Right cardiac atrium (tissue), 5 donors: Measurements from ENCODE around the gene PPP1R12B. TPM values are rescaled to one million over a fixed set of nuclear protein-coding genes. Genes with fewer than 3 reads are reported as not detected.
"Not testable (repeated sequence)": the region's sequence is repeated elsewhere in the genome, so short reads cannot be mapped to it uniquely, and the experiment has no call there.

Experiments used
- ATAC-seq, 2 donors: fragments of 200-7000 bp; cut with Tn5 transposase; one replicate each; pipeline versions ENCODE4 v1.8.0 to v1.9.1; 2020; ENCODE audit warnings: moderate library complexity in 2 of 2, mild to moderate bottlenecking in 1 of 2
- DNase-seq, 3 donors: peaks; one replicate each; pipeline ENCODE4 v3.0.0-alpha.2; 2020
- H3K27ac ChIP-seq: one replicate; pipeline ENCODE4 v1.5.1; 2013; ENCODE audit warnings: mild to moderate bottlenecking, low read length, control low read depth, moderate library complexity
- H3K27me3 ChIP-seq: one replicate; pipeline ENCODE4 v1.6.1; 2013; ENCODE audit not compliant: control insufficient read depth, insufficient read depth
- H3K4me1 ChIP-seq: one replicate; pipeline ENCODE4 v1.6.1; 2013; ENCODE audit warnings: low read length; ENCODE audit not compliant: control insufficient read depth, insufficient read depth
- H3K4me3 ChIP-seq: one replicate; pipeline ENCODE4 v1.5.1; 2013; ENCODE audit warnings: low read length, control low read depth
- H3K9me3 ChIP-seq: one replicate; pipeline ENCODE4 v1.6.1; 2013; ENCODE audit warnings: low read length; ENCODE audit not compliant: control insufficient read depth
- WGBS: extraction: QIAGEN DNeasy Blood & Tissue Kit; methylation state at CpG from one replicate; pipeline ENCODE4 v1.1.7; 2013; 5-methylcytosine and 5-hydroxymethylcytosine counted together
- intact Hi-C, 4 donors: fragments of 100-400 bp; cut with DNase I; formaldehyde crosslinking; loops; one replicate each; pipeline versions ENCODE4 v1.11.0 to v1.14.0; 2022 to 2023
- polyA plus RNA-seq: library from polyadenylated mRNA; stranded (reverse); fragments of 200-250 nt; gene quantifications from one replicate; pipeline ENCODE4 v1.2.3, GENCODE V29; 2013
- total RNA-seq, 4 donors: library from RNA; stranded (reverse); fragmentation: NEBNext Ultra II Directional; extraction: Animal tissue kit (Norgen Biotek cat#: 25700); gene quantifications; one replicate each; pipeline ENCODE4 v1.2.1, GENCODE V29; 2021
- donor health status: healthy with polysubstance abuse.
- donor health status: DM: no; HTN: yes; CAD: no.
- donor health status: DM: no; HTN: no; CAD: no.
- donor health status: DM: no; HTN: yes; CAD: no; lungs with severe emphysema.
- donor health status: DM: yes; HTN: yes; CAD: no.

The PPP1R12B gene
- total and polyA plus RNA-seq, 5 donors = 182 to 741 (median 592) TPM

DNA sequence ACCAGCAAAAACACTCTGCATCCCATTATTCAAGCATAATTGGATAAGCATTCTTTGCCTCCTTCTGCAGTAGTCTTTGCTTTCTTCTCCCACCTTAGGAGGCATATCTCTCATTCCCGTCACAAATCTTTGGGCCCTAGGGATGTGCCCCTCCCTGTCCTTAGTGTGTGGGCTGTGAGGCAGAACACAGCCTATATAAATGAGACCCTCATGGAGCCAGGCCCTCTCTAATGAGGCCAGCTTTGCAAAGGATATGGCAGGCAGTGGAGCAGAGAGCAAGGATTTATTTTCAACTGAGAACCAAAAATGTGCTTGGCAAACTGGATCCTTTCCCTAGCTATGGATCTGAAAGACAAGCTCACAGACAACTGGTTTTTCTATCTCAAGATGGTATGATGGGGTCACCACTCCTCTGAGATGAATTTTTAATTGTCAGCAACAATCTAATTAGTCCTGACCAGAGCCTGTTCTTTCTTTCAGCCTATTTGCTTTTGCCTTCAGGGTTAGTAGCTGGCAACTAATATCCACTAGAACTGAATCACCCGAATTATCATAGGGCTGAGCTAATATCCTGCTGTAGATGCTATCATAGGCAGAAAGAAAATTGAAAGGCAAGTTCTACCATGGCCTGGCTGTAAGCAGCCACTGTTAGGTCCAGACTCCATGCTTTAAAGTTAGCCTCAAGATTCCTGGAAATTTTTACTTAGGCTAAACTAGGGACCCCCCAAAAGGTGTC lies 227.6 kb downstream of the PPP1R12B start:
- Histone ChIP-seq H3K4me1 (peaks cover 18% of the 10 kb centered on the region), H3K27ac (peak overlapping the region; percentile 30), H3K27me3 (no peaks in the 10 kb centered on the region), H3K9me3 (no peaks in the 10 kb centered on the region), H3K4me3 (no peak overlapping the region)
- ATAC-seq = peak in 1 of 2 donors; percentile 17
- intact Hi-C loops = no loop called here
- DNase-seq = no peak
- 28% methylated on average over 2 of the region's 2 CpGs for WGBS

DNA sequence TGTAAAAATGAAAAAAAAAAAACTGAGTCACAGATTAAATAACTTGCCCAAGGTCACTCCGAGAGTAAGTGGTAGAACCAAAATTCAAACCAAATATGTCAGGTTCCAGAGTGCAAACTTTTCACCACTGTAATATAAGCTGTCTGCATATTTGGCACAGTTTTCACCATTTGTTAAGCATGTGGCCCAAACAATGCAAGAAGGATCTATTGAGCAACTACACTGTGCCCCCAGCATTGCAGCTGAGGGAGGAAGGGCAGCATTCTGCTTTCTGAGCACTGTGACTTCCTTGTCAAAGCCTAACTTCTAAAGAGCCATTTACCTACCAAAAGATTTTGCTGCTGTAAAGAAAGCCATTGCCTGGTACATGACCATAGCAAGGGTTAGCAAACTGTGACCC lies 228.3 kb downstream of the PPP1R12B start:
- DNase-seq = no peak
- H3K4me1 ChIP-seq = peaks cover 18% of the 10 kb centered on the region
- intact Hi-C loops = no loop called here
- no peak overlapping the region for H3K4me3 ChIP-seq
- no peaks in the 10 kb centered on the region for H3K27me3 ChIP-seq
- ATAC-seq = peak in 1 of 2 donors; percentile 15
- WGBS = 75% methylated on average over 1 of the region's 1 CpG
- H3K27ac ChIP-seq = peak overlapping the region; percentile 30
- H3K9me3 ChIP-seq = no peaks in the 10 kb centered on the region

DNA sequence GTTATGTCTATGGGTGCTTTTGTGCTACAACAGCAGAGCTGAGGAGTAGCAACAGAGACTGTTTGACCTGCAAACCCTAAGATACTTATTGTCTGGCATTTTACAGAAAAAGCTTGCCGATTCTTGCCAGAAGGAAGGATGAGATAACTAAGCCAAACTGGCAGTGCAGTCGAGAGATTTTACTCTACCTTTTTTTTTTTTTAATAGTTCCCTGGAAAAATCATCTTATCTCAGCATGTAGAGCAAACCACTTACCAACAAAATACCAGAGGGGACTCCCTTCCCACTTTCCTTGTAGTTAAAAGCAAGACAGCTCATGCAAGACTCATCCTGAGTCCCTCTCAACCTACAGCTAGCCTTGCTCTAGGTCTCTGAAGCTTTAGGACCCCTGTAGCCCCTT lies 228.9 kb downstream of the PPP1R12B start:
- 9% methylated on average over 2 of the region's 2 CpGs for WGBS
- DNase-seq = no peak
- intact Hi-C loops = no loop called here
- H3K27ac ChIP-seq = peak overlapping the region; percentile 49
- ATAC-seq = no peak
- no peak overlapping the region for H3K4me3 ChIP-seq
- H3K9me3 ChIP-seq = no peaks in the 10 kb centered on the region
- H3K27me3 ChIP-seq = no peaks in the 10 kb centered on the region
- H3K4me1 ChIP-seq = peaks cover 18% of the 10 kb centered on the region

DNA sequence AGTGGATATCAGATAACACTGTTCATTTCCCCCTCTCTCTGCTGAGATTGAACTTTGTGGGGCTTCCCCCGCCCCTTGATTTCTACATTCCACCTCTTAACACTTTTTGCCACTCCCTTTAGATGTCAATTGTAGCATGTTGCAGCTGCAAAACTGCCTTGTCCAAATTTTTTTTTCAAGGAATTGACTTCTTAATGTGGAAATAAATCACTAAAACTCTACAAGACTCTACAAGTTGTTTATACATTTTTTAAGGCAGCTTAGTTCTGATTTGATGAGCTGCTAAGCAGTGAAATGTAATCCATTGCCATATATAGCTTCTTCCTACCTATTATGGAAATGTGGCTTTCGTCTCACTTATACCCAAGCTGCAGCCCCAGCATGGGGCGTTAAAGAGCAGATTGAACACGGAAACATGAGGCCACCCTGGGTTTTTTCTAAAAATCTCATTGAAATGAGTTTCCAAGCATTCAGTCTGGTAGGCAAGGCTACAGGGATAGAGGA lies 229.6 kb downstream of the PPP1R12B start:
- Histone ChIP-seq H3K4me3 (no peak overlapping the region), H3K27me3 (no peaks in the 10 kb centered on the region), H3K4me1 (peaks cover 18% of the 10 kb centered on the region), H3K27ac (peak overlapping the region; percentile 74), H3K9me3 (no peaks in the 10 kb centered on the region)
- intact Hi-C loops = no loop called here
- no peak for ATAC-seq
- DNase-seq = no peak
- WGBS = 44% methylated on average over 4 of the region's 4 CpGs

DNA sequence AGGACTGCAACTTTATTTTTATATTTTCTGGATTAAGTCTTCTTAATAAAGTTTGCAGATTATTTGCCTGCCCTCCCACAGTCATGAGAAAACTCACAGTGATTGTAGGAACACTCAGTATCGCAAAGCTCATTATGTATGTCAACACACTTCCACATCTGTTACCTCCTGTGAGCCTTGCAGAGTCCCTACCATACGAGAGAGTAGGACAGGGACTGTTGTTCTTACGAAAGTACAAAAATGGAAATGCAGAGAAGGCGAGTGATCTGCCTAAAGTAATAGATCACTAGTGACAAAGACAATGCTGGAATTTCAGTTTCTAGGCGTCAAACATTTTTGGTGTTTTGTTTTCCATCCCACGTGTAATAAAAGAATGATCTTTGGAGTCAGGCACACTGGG lies 230.1 kb downstream of the PPP1R12B start:
- WGBS = 50% methylated on average over 6 of the region's 6 CpGs
- no peaks in the 10 kb centered on the region for H3K27me3 ChIP-seq
- peak overlapping the region; percentile 30 for H3K27ac ChIP-seq
- DNase-seq (no peak), ATAC-seq (no peak)
- H3K4me1 ChIP-seq = peaks cover 18% of the 10 kb centered on the region
- no peaks in the 10 kb centered on the region for H3K9me3 ChIP-seq
- H3K4me3 ChIP-seq = no peak overlapping the region
- intact Hi-C loops = no loop called here

DNA sequence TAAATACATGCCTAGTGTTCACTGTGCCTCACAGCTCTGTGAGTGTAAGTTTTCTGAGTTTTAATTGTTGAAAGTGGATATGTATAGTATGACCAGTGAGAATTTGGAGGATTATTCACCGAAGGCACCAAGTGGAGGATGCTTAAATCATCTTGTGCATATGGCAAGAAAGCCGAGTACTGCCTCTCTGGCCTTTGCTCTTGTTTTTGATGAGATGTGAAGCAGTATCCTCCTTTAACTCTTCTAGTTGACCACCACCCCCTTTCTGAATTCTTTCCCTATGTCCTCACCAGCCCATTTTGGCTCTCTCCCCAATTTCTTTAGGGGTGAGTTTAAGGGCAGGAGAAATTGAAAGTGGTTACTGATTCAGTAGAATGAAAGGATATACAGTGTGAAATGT lies 231.3 kb downstream of the PPP1R12B start:
- peak overlapping the region; percentile 83 for H3K27ac ChIP-seq
- H3K9me3 ChIP-seq = no peaks in the 10 kb centered on the region
- H3K27me3 ChIP-seq = no peaks in the 10 kb centered on the region
- DNase-seq = no peak
- intact Hi-C loops = no loop called here
- WGBS = 47% methylated on average over 2 of the region's 2 CpGs
- H3K4me3 ChIP-seq = no peak overlapping the region
- peaks cover 18% of the 10 kb centered on the region for H3K4me1 ChIP-seq
- ATAC-seq = peak; percentile 11 to 35

DNA sequence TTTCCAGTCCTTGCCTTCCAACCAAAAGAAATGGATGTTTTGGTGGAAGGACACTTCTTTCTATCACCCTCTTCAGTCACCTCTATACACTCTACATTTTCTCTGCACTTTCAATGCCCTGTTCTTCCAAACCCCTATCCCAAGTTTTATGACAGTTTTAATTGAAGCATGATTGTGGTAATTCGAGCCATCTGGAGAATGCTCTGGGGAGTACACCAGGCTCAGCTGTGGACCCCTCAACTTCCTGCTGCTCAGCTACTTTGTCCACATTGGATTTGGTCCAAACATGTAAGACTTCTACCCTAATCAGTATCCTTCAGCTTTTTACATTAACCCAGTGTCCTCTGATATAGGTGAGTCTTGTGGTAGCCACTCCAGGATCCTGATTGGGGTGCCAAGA lies 232.1 kb downstream of the PPP1R12B start:
- Histone ChIP-seq H3K4me1 (peaks cover 15% of the 10 kb centered on the region), H3K27me3 (no peaks in the 10 kb centered on the region), H3K27ac (peak overlapping the region; percentile 90), H3K4me3 (no peak overlapping the region), H3K9me3 (no peaks in the 10 kb centered on the region)
- intact Hi-C loops = no loop called here
- WGBS = 46% methylated on average over 1 of the region's 1 CpG
- ATAC-seq (no peak), DNase-seq (no peak)

DNA sequence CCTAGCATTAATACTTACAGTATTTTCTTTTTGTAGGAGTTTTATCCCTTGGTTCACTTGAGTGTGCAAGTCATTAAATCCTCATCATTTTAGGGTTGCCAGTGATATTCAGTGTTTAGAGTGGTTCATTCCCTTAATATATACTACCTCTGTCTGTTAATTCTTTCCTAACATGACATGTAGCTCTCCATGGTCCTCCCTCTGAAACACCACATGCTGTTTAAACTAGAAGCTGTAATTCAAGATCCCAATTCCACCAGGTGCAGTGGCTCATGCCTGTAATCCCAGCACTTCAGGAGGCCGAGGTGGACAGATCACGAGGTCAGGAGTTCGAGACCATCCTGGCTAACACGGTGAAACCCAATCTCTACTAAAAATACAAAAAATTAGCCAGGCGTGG lies 233.9 kb downstream of the PPP1R12B start:
- intact Hi-C loops, H3K9me3 ChIP-seq, ATAC-seq, DNase-seq, H3K4me3 ChIP-seq, H3K27ac ChIP-seq, H3K27me3 ChIP-seq: not testable (repeated sequence)
- WGBS = 94% methylated on average over 5 of the region's 5 CpGs
- peaks cover 17% of the 10 kb centered on the region for H3K4me1 ChIP-seq

DNA sequence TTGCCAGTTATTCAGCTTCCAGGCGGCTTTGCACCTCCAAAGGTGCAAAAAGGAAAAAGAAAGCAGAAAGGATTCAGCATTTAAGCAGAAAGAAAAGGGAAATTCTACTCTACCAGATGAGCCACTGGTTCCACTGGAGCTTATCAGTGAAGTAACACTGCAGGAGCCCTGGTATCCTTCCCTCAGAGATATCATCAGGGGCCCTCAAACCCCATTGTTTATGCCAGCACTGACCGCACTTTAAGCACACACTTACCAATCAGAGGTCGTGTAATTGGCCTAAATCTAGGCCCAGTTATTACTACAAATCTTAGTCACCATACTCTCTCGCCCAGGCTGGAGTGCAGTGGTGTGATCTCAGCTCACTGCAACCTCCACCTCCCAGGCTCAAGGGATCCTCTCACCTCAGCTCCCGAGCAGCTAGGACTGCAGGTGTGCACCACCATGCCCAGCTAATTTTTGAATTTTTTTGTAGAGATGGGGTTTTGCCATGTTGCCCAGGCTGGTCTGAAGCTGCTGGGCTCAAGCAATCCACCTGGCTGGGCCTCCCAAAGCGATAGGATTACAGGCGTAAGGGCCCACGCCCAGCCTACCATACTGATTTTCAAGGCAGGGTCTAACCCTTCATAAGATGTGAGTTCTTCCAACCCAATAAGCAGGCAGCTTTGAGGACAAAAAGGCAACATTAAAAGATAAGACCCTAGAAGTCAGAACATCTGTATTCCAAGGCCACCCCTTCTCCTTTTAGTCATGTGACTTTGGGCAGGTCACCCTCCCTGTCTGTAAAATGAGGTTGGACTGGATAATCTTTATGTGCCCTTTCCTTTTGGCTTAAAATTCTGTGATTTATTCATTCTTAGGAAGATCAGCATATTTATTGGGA lies 236.4 kb downstream of the PPP1R12B start:
- ATAC-seq = no peak
- H3K4me3 ChIP-seq = no peak overlapping the region
- H3K4me1 ChIP-seq = peaks cover 33% of the 10 kb centered on the region
- H3K27me3 ChIP-seq = no peaks in the 10 kb centered on the region
- intact Hi-C loops = no loop called here
- DNase-seq = no peak
- peak overlapping the region; percentile 20 for H3K27ac ChIP-seq
- H3K9me3 ChIP-seq = no peaks in the 10 kb centered on the region
- 86% methylated on average over 8 of the region's 8 CpGs for WGBS

DNA sequence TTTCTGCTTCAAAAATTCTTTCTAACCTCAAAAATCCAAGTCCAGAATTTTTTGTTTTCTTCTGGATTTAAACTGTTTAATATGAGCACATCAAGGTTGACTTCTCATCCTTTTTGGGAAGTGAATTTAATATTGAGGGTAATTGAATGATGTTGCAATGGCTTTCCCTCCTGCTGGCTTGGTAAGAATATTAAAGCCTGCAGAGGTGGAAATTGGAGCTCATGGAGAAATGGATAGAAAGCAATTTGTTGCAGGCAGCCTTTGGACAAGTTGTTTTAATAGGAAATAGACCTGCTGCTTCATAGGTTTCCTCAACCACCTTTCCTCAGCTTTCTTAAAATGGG lies 237.1 kb downstream of the PPP1R12B start:
- peaks cover 33% of the 10 kb centered on the region for H3K4me1 ChIP-seq
- intact Hi-C loops = no loop called here
- H3K27ac ChIP-seq = peak overlapping the region; percentile 40
- H3K27me3 ChIP-seq = no peaks in the 10 kb centered on the region
- DNase-seq (no peak), ATAC-seq (no peak)
- no peak overlapping the region for H3K4me3 ChIP-seq
- H3K9me3 ChIP-seq = no peaks in the 10 kb centered on the region
